ENCODE measurements around the gene MBP. TPM values are rescaled to one million over a fixed set of nuclear protein-coding genes. Genes with fewer than 3 reads are reported as not detected.

The MBP gene
- total and polyA plus RNA-seq, 2 donors (not counting 3 experiments of a cell fraction or from before 2014, with no cell fraction given) = 1.7 to 2.3 TPM

GRCh38 chr18:77045677-77046076 is 86.9 kb downstream of the MBP start:
- Histone ChIP-seq H3K27ac (ENCODE audit: insufficient read depth, low read depth, low read length) (no peak overlapping the region), H3K27me3 (ENCODE audit: control insufficient read depth in 2 of 2, insufficient read depth in 2 of 2, low read length in 2 of 2) (no peaks in the 10 kb centered on the region), H3K36me3 (ENCODE audit: control insufficient read depth in 2 of 2, extremely low read depth in 1 of 2, insufficient read depth in 2 of 2, low read length in 2 of 2) (no peaks in the 10 kb centered on the region), H3K4me3 (replicated peaks in 1 of 3; ENCODE audit: insufficient read depth in 1 of 3, low read depth in 1 of 3, low read length in 3 of 3) (no peak overlapping the region), H3K79me2 (ENCODE audit: control insufficient read depth, insufficient read depth, low read length) (no peaks in the 10 kb centered on the region), H4K20me1 (replicated peaks; ENCODE audit: control insufficient read depth, extremely low read depth, insufficient read depth, low read length) (no peaks in the 10 kb centered on the region), H2AFZ (ENCODE audit: low read depth, low read length) (no peak overlapping the region), H3K9me3 (replicated peaks; ENCODE audit: control insufficient read depth, insufficient read depth, low read length) (no peaks in the 10 kb centered on the region), H3K4me2 (ENCODE audit: insufficient read depth, low read length) (no peak overlapping the region), H3K9ac (replicated peaks; ENCODE audit: extremely low read depth, insufficient read depth, low read length) (no peak overlapping the region), H3K4me1 (ENCODE audit: control insufficient read depth, extremely low read depth, insufficient read depth, low read length) (no peaks in the 10 kb centered on the region), H3K9me1 (replicated peaks; ENCODE audit: control insufficient read depth, extremely low read depth, insufficient read depth, low read length) (no peaks in the 10 kb centered on the region)
- TF ChIP-seq EZH2 (IDR thresholded peaks at IDR 0.05; ENCODE audit: borderline replicate concordance, low read depth, low read length, severe bottlenecking) (no peak), GATA2 (IDR thresholded peaks at IDR 0.05; ENCODE audit: insufficient read depth, insufficient read length, low read depth, low read length) (no peak), POLR2A (IDR thresholded peaks at IDR 0.05; ENCODE audit: low read depth, low read length) (no peak), FOS (IDR thresholded peaks at IDR 0.05; ENCODE audit: borderline replicate concordance, insufficient read depth, low read length) (no peak), JUN (IDR thresholded peaks at IDR 0.05; ENCODE audit: borderline replicate concordance, insufficient read depth, insufficient read length, low read depth) (no peak), MAX (IDR thresholded peaks at IDR 0.05; ENCODE audit: insufficient read depth, insufficient read length) (no peak), MYC (IDR thresholded peaks at IDR 0.05; ENCODE audit: low read depth, low read length) (no peak), CTCF (IDR thresholded peaks at IDR 0.05; ENCODE audit: extremely low read depth in 1 of 2, insufficient read depth in 1 of 2, low read depth in 1 of 2, low read length in 2 of 2) (no peak), POLR2AphosphoS5 (IDR thresholded peaks at IDR 0.05; ENCODE audit: insufficient read depth, low read depth, low read length) (no peak)
- no TSS peak for BruUV-seq (replicated peaks)
- DNase-seq (ENCODE audit: low read depth, low spot score) = no peak
- intact Hi-C loops (cut with micrococcal nuclease) = no loop called here
- dilution Hi-C loops (cut with MboI; ENCODE audit: extremely low pct_ligation_motif_present, low sequenced_read_pairs) = no loop called here
- no peak for FAIRE-seq
- ChIA-PET CTCF (interaction anchor here (1.2 kb wide), 1 partner anchor 9 kb away, joined by 5 read pairs; no protein-coding TSS in a partner anchor), POLR2A (no interaction called here)

Measured in endothelial cell of umbilical vein (primary cell).